Mesenteric fat pad (tissue), 1 donor: ENCODE data around the gene PCMTD2. TPM values are rescaled to one million over a fixed set of nuclear protein-coding genes. Genes with fewer than 3 reads are reported as not detected.
"Not testable (repeated sequence)": the region's sequence is repeated elsewhere in the genome, so short reads cannot be mapped to it uniquely, and the experiment has no call there.

Source experiments
- DNase-seq: peaks from one replicate; pipeline ENCODE4 v3.0.0-alpha.2; 2020; ENCODE audit warnings: low spot score
- total RNA-seq: library from RNA; stranded (reverse); fragmentation: NEBNext Ultra II Directional; extraction: Animal tissue kit (Norgen Biotek cat#: 25700); gene quantifications from one replicate; pipeline ENCODE4 v1.2.1, GENCODE V29; 2021
- donor health status: DM: yes; HTN: yes; CAD: no.

Gene PCMTD2
- total RNA-seq, 1 donor from 2014 or later = 33.7 TPM

DNA sequence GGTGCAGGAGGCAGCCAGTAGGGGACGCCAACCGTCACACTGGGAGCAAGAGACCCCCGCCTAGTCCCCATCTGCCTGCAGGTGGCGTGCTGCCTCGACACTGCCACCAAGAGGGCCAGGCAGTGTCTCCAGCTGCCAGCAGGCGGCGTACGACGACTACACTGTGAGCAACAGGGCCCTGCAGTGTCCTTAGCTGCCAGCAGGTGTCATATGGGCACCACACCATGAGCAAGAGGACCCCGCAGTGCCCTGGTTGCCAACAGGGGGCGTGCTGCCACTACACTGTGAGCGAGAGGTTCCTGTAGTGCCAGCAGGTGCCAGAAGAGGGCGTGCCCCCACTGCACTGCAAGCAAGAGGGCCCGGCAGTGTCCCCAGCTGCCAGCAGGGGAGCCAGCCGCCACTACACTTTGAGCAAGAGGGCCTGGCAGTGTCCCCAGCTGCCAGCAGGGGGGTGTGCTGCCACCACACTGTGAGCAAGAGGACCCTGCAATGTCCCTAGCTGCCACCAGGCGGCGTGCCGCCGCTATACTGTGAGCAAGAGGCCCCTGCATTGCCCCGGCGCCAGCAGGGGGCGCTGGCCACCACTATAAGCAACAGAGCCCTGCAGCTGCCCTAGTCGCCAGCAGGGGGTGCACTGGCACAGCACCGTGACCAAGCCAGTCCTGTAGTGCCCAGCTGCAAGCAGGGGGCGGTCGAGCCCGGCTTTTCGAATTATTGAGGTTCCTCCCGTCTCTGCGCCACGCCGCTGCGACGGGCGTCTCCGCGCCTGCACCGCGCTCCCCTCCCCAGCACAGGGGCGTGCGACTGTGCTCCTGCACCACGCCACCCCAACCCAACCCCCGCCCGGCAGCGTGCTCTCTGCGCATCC, 30.3 kb downstream of the PCMTD2 start:
- not testable (repeated sequence) for DNase-seq

DNA sequence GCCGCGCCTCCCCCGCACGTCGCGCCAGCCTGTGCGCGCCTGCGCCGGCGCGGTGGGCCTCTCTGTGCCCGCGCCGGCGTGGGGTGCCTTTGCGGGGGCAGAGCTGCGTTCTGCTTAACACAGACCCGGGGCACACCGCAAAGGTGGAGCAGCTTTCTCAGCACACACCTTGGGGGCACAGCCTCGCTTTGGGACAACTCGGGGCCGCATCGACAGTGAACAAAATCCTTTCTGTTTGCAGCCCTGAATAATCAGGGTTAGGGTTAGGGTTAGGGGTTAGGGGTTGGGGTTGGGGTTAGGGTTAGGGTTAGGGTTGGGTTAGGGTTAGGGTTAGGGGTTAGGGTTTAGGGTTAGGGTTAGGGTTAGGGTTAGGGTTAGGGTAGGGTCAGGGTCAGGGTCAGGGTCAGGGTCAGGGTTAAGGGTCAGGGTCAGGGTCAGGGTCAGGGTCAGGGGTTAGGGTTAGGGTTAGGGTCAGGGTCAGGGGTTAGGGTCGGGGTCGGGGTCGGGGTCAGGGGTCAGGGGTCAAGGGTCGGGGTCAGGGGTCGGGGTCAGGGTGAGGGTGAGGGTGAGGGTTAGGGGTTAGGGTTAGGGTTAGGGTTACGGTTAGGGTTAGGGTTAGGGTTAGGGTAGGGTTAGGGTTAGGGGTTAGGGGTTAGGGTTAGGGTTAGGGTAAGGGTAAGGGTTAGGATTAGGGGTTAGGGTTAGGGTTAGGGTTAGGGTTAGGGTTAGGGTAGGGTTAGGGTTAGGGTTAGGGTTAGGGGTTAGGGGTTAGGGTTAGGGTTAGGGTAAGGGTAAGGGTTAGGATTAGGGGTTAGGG, 31.1 kb downstream of the PCMTD2 start:
- DNase-seq = not testable (repeated sequence)

DNA sequence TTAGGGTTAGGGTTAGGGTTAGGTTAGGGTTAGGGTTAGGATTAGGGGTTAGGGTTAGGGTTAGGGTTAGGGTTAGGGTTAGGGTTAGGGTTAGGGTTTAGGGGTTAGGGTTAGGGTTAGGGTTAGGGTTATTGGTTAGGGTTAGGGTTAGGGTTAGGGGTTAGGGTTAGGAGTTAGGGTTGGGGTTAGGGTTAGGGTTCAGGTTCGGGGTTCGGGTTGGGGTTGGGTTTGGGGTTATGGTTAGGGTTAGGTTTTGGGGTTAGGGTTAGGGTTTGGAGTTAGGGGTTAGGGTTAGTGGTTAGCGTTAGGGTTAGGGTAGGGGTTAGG, 31.7 kb downstream of the PCMTD2 start:
- DNase-seq = not testable (repeated sequence)

DNA sequence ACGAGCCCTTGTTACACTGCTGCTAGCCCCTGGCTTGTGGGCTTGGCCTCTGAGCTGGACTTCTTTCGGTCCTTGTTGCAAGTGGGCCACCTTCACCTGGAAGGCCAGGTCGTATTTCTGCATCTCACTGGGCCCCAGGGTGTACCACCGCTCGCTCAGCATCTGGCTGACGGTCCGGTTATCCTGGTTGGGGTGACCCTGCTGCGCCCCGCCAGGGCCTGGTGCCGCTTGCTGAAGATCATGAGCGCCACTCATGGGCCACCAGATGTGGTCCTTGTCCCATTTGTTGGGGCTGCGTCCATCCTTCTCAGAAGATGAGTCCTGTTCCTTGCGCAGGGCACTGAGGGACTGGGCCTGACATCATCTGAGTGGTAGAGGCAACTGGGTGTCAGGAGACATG, 36.6 kb downstream of the PCMTD2 start:
- not testable (repeated sequence) for DNase-seq

DNA sequence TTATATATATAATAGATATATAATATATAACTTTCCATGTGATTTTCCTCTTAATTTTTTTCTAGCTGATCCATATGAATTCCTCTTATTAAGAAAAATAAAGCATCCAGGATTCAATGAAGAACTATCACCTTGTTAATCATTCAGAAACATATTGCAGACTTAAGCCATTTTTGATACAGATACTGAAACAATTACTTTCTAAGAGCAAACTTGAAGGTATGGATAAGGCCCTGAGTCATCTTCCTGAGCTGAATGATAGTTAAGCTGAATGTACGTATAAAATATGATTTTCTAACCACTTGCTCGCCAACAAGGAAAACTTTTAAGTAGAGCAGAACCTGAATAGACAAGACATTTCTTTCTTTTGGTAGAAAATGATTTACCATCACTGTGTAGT, 47.5 kb downstream of the PCMTD2 start:
- DNase-seq = not testable (repeated sequence)

DNA sequence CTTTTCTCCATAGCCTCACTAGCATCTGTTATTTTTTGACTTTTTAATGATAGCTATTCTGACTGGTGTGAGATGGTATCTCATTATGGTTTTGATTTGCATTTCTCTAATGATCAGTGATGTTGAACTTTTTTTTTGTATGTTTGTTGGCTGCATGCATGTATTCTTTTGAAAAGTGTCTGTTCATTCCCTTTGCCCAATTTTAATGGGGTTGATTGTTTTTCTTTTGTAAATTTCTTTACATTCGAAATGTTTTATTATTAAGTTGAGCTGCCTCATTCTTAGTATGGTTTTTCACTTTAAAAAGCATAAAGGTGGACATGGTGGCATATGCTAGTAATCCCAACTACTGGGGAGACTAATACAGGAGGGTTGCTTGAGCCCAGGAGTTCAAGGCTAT, 58.2 kb downstream of the PCMTD2 start:
- DNase-seq = not testable (repeated sequence)

DNA sequence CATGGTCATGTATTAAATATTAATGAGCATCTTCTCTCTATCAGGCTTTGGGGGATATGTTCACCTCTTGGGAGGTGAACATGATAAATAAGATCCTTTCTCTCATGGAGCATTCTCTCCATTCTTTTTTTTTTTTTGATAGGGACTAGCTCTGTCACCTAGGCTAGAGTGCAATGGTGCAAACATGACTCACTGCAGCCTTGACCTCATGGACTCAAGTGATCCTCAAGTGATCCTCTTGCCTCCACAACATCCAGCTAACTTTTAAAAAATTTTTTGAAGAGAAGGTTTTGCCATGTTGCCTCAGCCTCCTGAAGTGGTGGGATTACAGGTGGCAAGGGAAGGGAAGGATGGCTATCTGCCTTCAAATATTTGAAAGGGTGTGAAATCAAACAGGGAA, 59.8 kb downstream of the PCMTD2 start:
- DNase-seq = not testable (repeated sequence)

DNA sequence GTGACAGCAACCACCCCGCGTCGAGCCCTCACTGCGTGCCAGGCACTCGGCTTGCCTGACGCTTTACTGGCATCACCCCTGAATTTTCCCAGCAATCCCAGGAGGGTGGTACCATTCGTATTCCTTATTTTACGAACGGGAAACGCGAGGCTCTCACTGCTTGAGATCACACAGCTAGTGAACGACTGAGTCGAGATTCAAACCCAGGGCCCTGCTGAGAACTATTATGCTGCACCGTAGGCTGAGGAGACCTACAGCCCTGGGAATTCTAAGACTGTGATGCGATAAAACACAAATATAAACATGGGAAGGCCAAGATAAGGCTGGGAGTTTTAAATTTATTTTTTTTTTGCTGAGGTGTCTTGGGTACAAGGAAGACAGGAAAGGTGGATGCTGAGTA, 60.3 kb downstream of the PCMTD2 start:
- not testable (repeated sequence) for DNase-seq

DNA sequence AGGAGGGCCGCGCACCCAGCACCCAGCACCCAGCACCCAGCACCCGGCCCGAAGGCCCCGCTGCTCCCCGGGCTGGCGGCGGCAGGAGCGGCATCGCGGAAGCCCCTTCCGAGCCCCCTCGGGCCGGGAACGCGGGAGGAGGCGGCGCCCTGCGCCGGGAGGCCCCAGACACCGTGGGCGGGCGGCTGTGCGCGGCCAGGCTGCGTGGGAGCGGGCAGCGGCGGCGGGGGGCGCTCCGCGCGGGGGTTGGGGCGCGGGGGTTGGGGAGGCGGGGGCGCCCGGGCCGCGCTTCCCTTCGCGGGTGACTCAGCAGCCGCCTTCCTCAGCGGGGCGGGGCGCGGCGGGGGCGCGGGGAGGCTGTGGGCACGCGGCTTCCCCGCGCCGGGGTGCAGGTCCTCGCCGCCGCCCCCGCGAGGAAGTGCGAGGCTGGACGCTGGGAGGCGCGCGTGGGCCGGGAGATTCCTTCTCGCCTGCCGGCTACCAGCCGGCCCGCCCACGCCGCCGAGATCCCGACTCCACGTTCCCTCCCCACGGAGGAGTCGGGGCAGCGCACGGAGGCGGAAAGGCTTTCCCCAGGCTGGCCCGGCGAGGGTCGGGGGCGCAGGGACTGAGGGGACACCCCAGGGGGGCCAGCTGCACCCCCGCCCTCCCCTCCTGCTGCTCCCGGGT, 61.0 kb downstream of the PCMTD2 start:
- not testable (repeated sequence) for DNase-seq

DNA sequence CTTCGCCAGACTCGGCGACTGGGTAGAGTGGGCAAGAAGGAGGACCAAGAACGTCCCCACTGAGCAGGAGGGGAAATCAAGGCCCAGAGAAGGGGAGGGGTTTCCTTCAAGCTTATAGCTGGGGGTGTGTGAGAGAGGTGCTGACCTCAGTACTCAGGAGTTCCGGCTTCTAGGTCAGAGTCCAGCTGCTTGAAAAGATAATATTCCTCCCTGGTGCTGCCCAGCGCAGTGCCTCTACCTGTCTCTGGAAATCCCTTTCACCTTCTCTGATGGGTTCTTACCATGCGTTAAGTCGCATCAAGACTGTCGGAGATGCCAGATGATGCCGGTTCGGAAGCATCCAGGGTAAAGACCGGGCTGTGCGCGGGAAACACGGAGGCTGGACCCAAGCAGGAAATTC, 61.8 kb downstream of the PCMTD2 start:
- DNase-seq = not testable (repeated sequence)

DNA sequence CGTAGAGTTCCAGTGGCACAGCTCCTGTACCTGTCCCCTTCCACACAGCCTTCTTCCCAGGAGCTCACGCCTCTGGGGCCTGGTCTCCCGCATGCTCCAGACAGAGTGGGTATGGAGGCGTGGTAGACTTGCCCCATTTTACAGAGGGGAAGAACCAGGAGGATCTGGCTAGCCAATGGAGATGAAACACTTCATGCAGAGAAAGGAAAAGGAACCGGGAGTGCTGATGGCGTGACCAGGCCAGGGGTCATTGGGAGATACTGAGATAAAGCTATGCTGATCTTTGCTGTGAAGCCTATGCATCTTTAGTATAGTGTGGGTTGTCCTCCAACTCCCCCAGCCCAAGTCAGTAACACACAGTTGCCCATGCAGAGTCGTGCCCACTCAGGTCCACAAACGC, 62.5 kb downstream of the PCMTD2 start:
- not testable (repeated sequence) for DNase-seq

DNA sequence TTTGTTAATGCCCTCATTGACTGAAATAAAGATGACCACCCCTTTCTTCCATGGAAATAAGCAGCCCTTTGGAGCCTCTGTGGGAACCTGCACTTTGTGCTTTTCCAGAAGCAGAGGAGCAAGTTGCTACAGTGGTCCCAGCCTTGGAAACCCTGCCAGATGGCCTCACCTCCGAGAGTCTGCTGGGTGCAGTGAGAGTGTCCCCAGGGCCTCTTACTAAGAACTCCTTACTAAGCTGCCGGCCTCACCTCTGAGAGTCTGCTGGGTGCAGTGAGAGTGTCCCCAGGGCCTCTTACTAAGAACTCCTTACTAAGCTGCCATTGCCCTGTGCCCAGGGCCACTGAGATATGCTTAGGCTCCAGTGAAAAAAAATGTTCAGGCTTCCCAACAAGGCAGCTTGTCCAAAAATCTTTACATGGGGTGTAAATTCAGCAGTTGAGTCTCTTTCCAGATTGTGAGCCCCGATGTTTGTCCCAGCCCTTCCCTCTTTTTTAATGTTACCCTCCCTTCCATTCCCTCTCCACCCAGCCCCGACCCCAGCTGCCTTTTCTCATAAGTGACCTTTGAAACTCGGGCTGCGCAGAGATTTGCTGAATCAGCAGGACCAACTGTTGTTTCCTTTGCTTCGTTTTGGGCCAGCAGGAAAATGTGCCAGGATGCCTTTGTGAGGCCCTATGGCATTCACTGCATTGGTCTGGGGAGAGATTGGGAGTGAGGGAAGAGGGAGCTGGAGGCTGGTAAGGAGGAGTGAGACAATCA, 66.7 kb downstream of the PCMTD2 start:
- not testable (repeated sequence) for DNase-seq

Other genes with a start within 250 kb of the PCMTD2 start
- gene C20orf204, start 219.6 kb upstream of the PCMTD2 start, total RNA-seq = 0.74 TPM
- 70.5 TPM for gene SOX18, start 206.1 kb upstream of the PCMTD2 start, total RNA-seq
- gene TCEA2, start 192.6 kb upstream of the PCMTD2 start, total RNA-seq = 42.5 TPM
- gene RGS19, start 176.2 kb upstream of the PCMTD2 start, total RNA-seq = 29.0 TPM
- gene OPRL1, start 175.7 kb upstream of the PCMTD2 start, total RNA-seq = 1.3 TPM
- gene LKAAEAR1, start 171.3 kb upstream of the PCMTD2 start, total RNA-seq = not detected
- gene NPBWR2, start 148.2 kb upstream of the PCMTD2 start, total RNA-seq = not detected
- not detected for gene MYT1, start 91.3 kb upstream of the PCMTD2 start, total RNA-seq